Small intestine (tissue), 7 donors: Measurements from ENCODE around the gene PIGX. TPM values are rescaled to one million over a fixed set of nuclear protein-coding genes. Genes with fewer than 3 reads are reported as not detected.

Source experiments
- DNase-seq, 2 donors: peaks; one replicate each; pipeline versions ENCODE4 v3.0.0 to v3.0.0-alpha.2; 2013
- FAIRE-seq: peaks from 2 replicates; lab custom pipeline; 2012; peaks lifted over from hg19 to GRCh38; lab: Jason Lieb, UNC
- H3K27ac ChIP-seq, 3 donors: one replicate each; pipeline ENCODE4 v1.5.1; 2013; ENCODE audit warnings: low read length in 2 of 3, mild to moderate bottlenecking in 2 of 3, control low read depth in 1 of 3, inconsistent platforms in 1 of 3, low read depth in 1 of 3, moderate library complexity in 1 of 3
- H3K27me3 ChIP-seq, 3 donors: one replicate each; pipeline ENCODE4 v1.6.1; 2013; ENCODE audit warnings: low read length in 3 of 3, inconsistent platforms in 1 of 3; ENCODE audit not compliant: control insufficient read depth in 3 of 3, insufficient read depth in 3 of 3
- H3K36me3 ChIP-seq, 3 donors: one replicate each; pipeline ENCODE4 v1.6.1; 2013; ENCODE audit warnings: low read length in 3 of 3, inconsistent platforms in 1 of 3, low read depth in 1 of 3, mild to moderate bottlenecking in 1 of 3, moderate library complexity in 1 of 3; ENCODE audit not compliant: control insufficient read depth in 3 of 3, insufficient read depth in 2 of 3
- H3K4me1 ChIP-seq, 3 donors: one replicate each; pipeline ENCODE4 v1.6.1; 2013; ENCODE audit warnings: low read length in 2 of 3, inconsistent platforms in 1 of 3, low read depth in 1 of 3, mild to moderate bottlenecking in 1 of 3, moderate library complexity in 1 of 3; ENCODE audit not compliant: control insufficient read depth in 3 of 3, insufficient read depth in 2 of 3
- H3K4me3 ChIP-seq, 3 donors: one replicate each; pipeline ENCODE4 v1.5.1; 2013; ENCODE audit warnings: low read length in 3 of 3, control low read depth in 1 of 3, inconsistent platforms in 1 of 3, low read depth in 1 of 3, mild to moderate bottlenecking in 1 of 3, moderate library complexity in 1 of 3
- H3K9me3 ChIP-seq, 2 donors: one replicate each; pipeline ENCODE4 v1.6.1; 2013; ENCODE audit warnings: low read depth in 1 of 2, low read length in 1 of 2; ENCODE audit not compliant: control insufficient read depth in 2 of 2, insufficient read depth in 1 of 2
- WGBS, 3 donors: extraction: QIAGEN DNeasy Blood & Tissue Kit; methylation state at CpG; one replicate each; pipeline ENCODE4 v1.1.7; 2013; 5-methylcytosine and 5-hydroxymethylcytosine counted together
- polyA plus RNA-seq, 4 donors: library from polyadenylated mRNA; stranded (reverse) in 3 of 4; unstranded in 1 of 4; fragments of 200-250 nt in 3 of 4; fragments of 120-200 nt in 1 of 4; gene quantifications; one replicate each; pipeline versions ENCODE4 v1.2.1 to v1.2.3, GENCODE V29; 2013
- donor health status: healthy with polysubstance abuse.
- donor health status: control.
- donor health status: control.
- donor health status: Bipolar disorder and iron deficiency.
- donor health status: healthy.

Gene PIGX
- polyA plus RNA-seq, 4 donors, result 11.9 to 26.6 (median 13.2) TPM

DNA sequence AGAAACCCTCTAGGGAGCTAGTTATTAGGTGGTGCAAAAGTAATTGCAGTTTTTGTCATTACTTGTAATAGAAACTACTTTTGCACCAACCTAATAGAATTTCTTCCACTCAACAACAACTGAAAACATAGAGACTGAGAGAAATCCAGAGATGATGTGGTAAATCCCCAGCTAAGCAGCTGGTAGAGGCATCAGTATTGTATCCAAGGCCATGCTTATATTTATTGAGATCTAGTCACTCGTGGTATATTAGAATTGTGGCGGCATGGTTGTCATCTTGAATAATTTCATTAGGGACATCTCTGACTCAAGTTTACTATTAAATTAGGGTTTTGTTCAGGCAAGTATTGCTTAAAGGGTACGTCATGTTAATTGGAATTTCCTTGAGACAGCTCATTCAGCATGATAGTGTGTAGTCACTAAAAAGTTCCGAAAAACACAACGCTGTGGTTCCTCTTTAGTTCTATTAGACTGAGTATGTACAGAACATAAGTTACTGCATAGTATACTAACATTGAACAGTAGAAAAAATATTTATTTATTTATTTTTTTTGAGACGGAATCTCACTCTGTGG, 62.8 kb downstream of the PIGX start:
- peaks cover 1 to 12% (median 11%) of the 10 kb centered on the region in 3 donors for H3K4me1 ChIP-seq
- no peak overlapping the region for H3K4me3 ChIP-seq
- DNase-seq (no peak), FAIRE-seq (no peak)
- H3K27ac ChIP-seq, result no peak overlapping the region
- H3K9me3 ChIP-seq, result peaks cover 0 to 9% of the 10 kb centered on the region in 2 donors
- WGBS, 3 donors, result 86 to 94% (median 88%) methylated on average over 6 of the region's 6 CpGs
- H3K27me3 ChIP-seq, result no peaks in the 10 kb centered on the region
- peaks cover 0 to 10% (median 3%) of the 10 kb centered on the region in 3 donors for H3K36me3 ChIP-seq

DNA sequence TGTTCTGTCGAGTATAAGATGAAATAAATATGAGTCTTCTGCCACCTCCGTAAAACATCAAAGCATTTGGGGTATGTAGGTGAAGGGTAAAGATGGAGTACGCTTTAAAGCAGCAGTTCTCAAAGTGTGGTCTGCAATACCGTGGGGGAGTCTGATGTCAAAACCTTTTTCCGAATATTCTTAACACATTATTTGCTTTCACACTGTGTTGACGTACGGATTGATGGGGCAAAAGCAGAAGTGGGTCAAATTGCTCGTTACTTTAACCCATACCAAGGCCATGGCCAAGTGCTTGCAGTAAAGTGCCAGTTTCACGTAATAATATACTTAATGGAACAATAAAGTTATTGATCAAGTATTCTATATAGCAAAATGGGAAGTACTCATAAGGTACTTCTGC, 63.8 kb downstream of the PIGX start:
- FAIRE-seq (no peak), DNase-seq (no peak)
- H3K4me3 ChIP-seq, result no peak overlapping the region
- H3K27me3 ChIP-seq, result no peaks in the 10 kb centered on the region
- H3K27ac ChIP-seq, result no peak overlapping the region
- H3K36me3 ChIP-seq, result peaks cover 0 to 14% (median 3%) of the 10 kb centered on the region in 3 donors
- H3K4me1 ChIP-seq, result peaks cover 0 to 12% (median 8%) of the 10 kb centered on the region in 3 donors
- H3K9me3 ChIP-seq, result peaks cover 0 to 14% of the 10 kb centered on the region in 2 donors
- 87 to 94% (median 92%) methylated on average over 9 of the region's 9 CpGs for WGBS, 3 donors

DNA sequence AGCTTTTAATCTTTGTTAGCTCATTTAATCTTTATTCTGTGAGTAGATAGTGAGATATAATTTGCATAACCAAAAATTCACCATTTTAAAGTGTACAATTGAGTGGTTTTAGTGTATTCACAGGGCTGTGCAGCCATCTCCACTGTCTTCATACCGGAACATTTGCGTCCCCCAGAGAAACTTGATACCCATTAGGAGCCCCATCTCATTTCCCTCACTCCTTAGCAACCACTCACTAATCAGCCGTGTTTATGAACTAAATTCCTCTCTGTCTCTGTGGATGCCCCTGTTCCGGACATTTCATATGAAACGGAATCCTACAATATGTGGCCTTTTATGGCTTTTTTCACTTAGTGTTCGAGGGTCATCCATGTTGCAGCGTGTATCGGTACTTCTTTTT, 65.7 kb downstream of the PIGX start:
- 91 to 95% (median 94%) methylated on average over 8 of the region's 8 CpGs for WGBS, 3 donors
- Histone ChIP-seq H3K9me3 (peaks cover 0 to 14% of the 10 kb centered on the region in 2 donors), H3K4me3 (no peak overlapping the region), H3K4me1 (peaks cover 0 to 12% (median 8%) of the 10 kb centered on the region in 3 donors), H3K27ac (no peak overlapping the region), H3K36me3 (peaks cover 0 to 14% (median 3%) of the 10 kb centered on the region in 3 donors), H3K27me3 (no peaks in the 10 kb centered on the region)
- no peak for DNase-seq
- FAIRE-seq, result no peak

- Histone ChIP-seq H3K36me3 (peaks cover 1 to 18% (median 8%) of the 10 kb centered on the region in 3 donors), H3K4me3 (no peak overlapping the region), H3K9me3 (peaks cover 0 to 14% of the 10 kb centered on the region in 2 donors), H3K27ac (no peak overlapping the region), H3K4me1 (peaks cover 0 to 15% (median 8%) of the 10 kb centered on the region in 3 donors), H3K27me3 (no peaks in the 10 kb centered on the region)
- no peak for FAIRE-seq
- 76 to 85% (median 82%) methylated on average over 4 of the region's 4 CpGs for WGBS, 3 donors
- DNase-seq, result no peak
Observed at GRCh38 chr3:196778755-196779154, 66.6 kb downstream of the PIGX start.

DNA sequence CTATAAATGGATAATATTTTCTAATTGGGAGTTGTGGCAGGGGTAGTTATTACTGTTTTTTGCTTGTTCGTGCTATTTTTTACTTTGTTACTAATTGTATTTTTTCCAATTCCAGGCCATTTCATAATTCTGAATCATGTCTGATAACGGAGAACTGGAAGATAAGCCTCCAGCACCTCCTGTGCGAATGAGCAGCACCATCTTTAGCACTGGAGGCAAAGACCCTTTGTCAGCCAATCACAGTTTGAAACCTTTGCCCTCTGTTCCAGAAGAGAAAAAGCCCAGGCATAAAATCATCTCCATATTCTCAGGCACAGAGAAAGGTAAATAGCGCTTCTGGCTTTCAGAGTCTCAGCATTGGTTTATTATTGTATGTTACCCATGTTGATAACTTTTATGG, 70.3 kb downstream of the PIGX start:
- WGBS, 3 donors, result 74 to 86% (median 82%) methylated on average over 4 of the region's 4 CpGs

More for the DNA sequence above, 70.3 kb downstream of the PIGX start:
- Histone ChIP-seq H3K4me1 (peaks cover 0 to 9% (median 3%) of the 10 kb centered on the region in 3 donors), H3K4me3 (no peak overlapping the region), H3K27ac (peak overlapping the region in 1 of 3 donors; percentile 58), H3K27me3 (no peaks in the 10 kb centered on the region), H3K9me3 (peaks cover 0 to 23% of the 10 kb centered on the region in 2 donors), H3K36me3 (peaks cover 4 to 27% (median 11%) of the 10 kb centered on the region in 3 donors)
- DNase-seq (peak; percentile 35 to 54), FAIRE-seq (no peak)

Other genes starting within 250 kb of the PIGX start
- gene RNF168, start 208.6 kb upstream of the PIGX start, polyA plus RNA-seq, result 10 to 100 TPM in 1 of 4 donors, 1 to 10 TPM in 3; 2.4 to 11.9 (median 6.0) TPM
- not detected for gene SMCO1, start 197.0 kb upstream of the PIGX start, polyA plus RNA-seq
- gene WDR53, start 143.8 kb upstream of the PIGX start, polyA plus RNA-seq, result 1 to 10 TPM; 5.4 to 9.8 (median 8.1) TPM
- 10 to 100 TPM in 1 of 4 donors, 1 to 10 TPM in 3; 3.2 to 11.1 (median 6.6) TPM for gene FBXO45, start 143.7 kb upstream of the PIGX start, polyA plus RNA-seq
- gene NRROS, start 72.7 kb upstream of the PIGX start, polyA plus RNA-seq, result 1 to 10 TPM in 2 of 4 donors, under 1 TPM in 1, not detected in 1; 0.54 to 4.1 (median 1.5) TPM
- 1 to 10 TPM in 1 of 4 donors, under 1 TPM in 2, not detected in 1; 0.22 to 1.6 (median 0.75) TPM for gene CEP19, start 127 bp upstream of the PIGX start, polyA plus RNA-seq
- gene PAK2, start 27.5 kb downstream of the PIGX start, polyA plus RNA-seq, result 10 to 100 TPM; 22.9 to 41.9 (median 24.5) TPM
- 10 to 100 TPM in 1 of 4 donors, 1 to 10 TPM in 3; 4.9 to 20.3 (median 5.4) TPM for gene SENP5, start 155.5 kb downstream of the PIGX start, polyA plus RNA-seq
- gene NCBP2, start 230.2 kb downstream of the PIGX start, polyA plus RNA-seq, result 100 to 1,000 TPM in 1 of 4 donors, 10 to 100 TPM in 3; 28.6 to 111 (median 38.1) TPM